DOHH2 (cell line): ENCODE measurements around the gene DGCR2.

ENCODE experiments used
- H3F3A ChIP-seq: fragments of 200-600 bp; sonication (generic), shearing (Covaris generic); 2 replicates; pipeline ENCODE4 v1.6.0; 2016; ENCODE audit warnings: antibody characterized with exemption, mild to moderate bottlenecking; ENCODE audit not compliant: control insufficient read depth, insufficient read depth
- H3K27ac ChIP-seq: fragments of 200-600 bp; sonication (generic); 2 replicates; pipeline ENCODE4 v1.5.1; 2014; ENCODE audit warnings: low read depth, mild to moderate bottlenecking, low read length, moderate library complexity
- H3K27me3 ChIP-seq: fragments of 200-600 bp; sonication (generic); 2 replicates; pipeline ENCODE4 v1.6.1; 2014; ENCODE audit warnings: mild to moderate bottlenecking, low read length, mixed read lengths; ENCODE audit not compliant: control insufficient read depth
- H3K36me3 ChIP-seq: fragments of 200-600 bp; sonication (generic); 2 replicates; pipeline ENCODE4 v1.6.1; 2014; ENCODE audit warnings: mild to moderate bottlenecking, low read length, moderate library complexity, mixed read lengths; ENCODE audit not compliant: control insufficient read depth
- H3K4me1 ChIP-seq: fragments of 200-600 bp; sonication (generic); 2 replicates; pipeline ENCODE4 v1.6.1; 2014; ENCODE audit warnings: mild to moderate bottlenecking, low read length, mixed read lengths; ENCODE audit not compliant: control insufficient read depth
- H3K4me2 ChIP-seq: fragments of 200-600 bp; sonication (generic); 2 replicates; pipeline ENCODE4 v1.6.0; 2014; ENCODE audit warnings: mild to moderate bottlenecking, low read length, moderate library complexity
- H3K4me3 ChIP-seq: fragments of 200-600 bp; sonication (generic); 2 replicates; pipeline ENCODE4 v1.5.1; 2014; ENCODE audit warnings: mild to moderate bottlenecking, low read length, mixed read lengths
- H3K79me2 ChIP-seq: fragments of 200-600 bp; sonication (generic); 2 replicates; pipeline ENCODE4 v1.6.1; 2014; ENCODE audit warnings: mild to moderate bottlenecking, low read length, mixed read lengths; ENCODE audit not compliant: control insufficient read depth
- H3K9me2 ChIP-seq: fragments of 200-600 bp; sonication (generic); replicated peaks from 2 replicates; pipeline ENCODE4 v1.6.1; 2014; ENCODE audit warnings: mild to moderate bottlenecking, low read length, mixed read lengths; ENCODE audit not compliant: control insufficient read depth
- H3K9me3 ChIP-seq: fragments of 200-600 bp; sonication (generic); 2 replicates; pipeline ENCODE4 v1.6.1; 2014; ENCODE audit warnings: antibody characterized with exemption, low read length, mixed read lengths; ENCODE audit not compliant: control insufficient read depth, insufficient read depth
- H4K20me1 ChIP-seq: fragments of 200-600 bp; sonication (generic); 2 replicates; pipeline ENCODE4 v1.6.0; 2014; ENCODE audit warnings: low read depth, mild to moderate bottlenecking, antibody characterized with exemption, low read length, moderate library complexity; ENCODE audit not compliant: control insufficient read depth, insufficient read depth
- EZH2phosphoT487 ChIP-seq: fragments of 200-600 bp; sonication (generic); IDR thresholded peaks from 2 replicates; pipeline ENCODE4 v1.6.1; 2017; ENCODE audit warnings: borderline replicate concordance, mild to moderate bottlenecking, antibody characterized with exemption, low read length, moderate library complexity, mixed read lengths
- TF ChIP-seq, protein P1 (sequence below): fragments of 200-600 bp; sonication (generic); IDR thresholded peaks from one replicate; pipeline ENCODE4 v1.5.1; 2014; ENCODE audit warnings: antibody characterized with exemption, mild to moderate bottlenecking, low read depth, low read length; ENCODE audit not compliant: poor library complexity, severe bottlenecking

Gene DGCR2

DNA sequence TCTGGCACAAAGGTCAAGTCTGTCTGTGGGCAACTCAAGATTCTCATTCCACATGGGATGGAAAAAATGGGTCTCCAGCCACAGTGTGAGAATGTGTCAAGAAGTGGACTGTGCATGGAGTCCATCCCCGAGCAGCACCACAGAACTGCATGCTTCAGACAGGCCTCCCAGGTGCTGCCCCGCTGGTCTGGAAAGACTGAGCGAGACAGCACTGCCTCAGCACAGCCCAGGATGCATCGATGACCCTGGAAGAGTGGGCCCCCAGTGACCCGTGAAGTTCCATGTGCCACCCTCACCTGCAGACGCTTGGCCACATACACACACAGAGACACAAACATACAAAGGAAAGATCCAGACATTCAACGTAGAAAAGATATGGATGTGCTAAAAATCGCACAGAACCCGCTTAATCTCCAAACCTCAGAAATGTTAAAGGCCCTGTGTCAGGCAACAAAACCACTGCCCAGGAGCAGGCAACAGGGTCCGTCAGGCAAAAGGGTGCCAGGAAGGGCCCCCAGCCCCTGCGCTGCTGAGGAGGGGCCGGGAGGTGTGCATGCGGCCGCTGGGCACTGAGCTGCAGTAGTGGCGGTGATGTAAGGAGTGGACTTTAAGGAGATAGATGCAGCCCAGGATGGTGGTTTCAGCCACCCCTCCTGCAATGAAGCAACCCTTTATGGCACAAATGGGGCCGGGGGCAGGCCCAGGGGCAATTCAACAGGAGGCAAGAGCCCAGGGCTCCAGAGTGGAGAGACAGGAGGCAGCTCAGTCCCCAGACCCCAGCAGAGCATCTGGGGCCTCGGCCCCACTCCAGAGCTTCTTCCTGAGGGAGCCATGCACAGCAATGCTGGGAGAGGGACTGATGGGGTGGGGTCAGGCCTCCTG lies 84.7 kb downstream of the DGCR2 start:
- Histone ChIP-seq H3K27ac (no peak overlapping the region), H3F3A (no peaks in the 10 kb centered on the region), H3K9me2 (no peaks in the 10 kb centered on the region), H3K4me2 (no peak overlapping the region), H3K9me3 (no peaks in the 10 kb centered on the region), H3K4me3 (no peak overlapping the region), H3K36me3 (peaks cover 10% of the 10 kb centered on the region; the same call in 1 of the 2 replicates), H3K79me2 (no peaks in the 10 kb centered on the region), H4K20me1 (0 out of 2 replicates have a peak, but pooled peaks cover 3% of the 10 kb centered on the region), H3K27me3 (no peaks in the 10 kb centered on the region), H3K4me1 (no peaks in the 10 kb centered on the region)
- TF ChIP-seq, protein P1, sequence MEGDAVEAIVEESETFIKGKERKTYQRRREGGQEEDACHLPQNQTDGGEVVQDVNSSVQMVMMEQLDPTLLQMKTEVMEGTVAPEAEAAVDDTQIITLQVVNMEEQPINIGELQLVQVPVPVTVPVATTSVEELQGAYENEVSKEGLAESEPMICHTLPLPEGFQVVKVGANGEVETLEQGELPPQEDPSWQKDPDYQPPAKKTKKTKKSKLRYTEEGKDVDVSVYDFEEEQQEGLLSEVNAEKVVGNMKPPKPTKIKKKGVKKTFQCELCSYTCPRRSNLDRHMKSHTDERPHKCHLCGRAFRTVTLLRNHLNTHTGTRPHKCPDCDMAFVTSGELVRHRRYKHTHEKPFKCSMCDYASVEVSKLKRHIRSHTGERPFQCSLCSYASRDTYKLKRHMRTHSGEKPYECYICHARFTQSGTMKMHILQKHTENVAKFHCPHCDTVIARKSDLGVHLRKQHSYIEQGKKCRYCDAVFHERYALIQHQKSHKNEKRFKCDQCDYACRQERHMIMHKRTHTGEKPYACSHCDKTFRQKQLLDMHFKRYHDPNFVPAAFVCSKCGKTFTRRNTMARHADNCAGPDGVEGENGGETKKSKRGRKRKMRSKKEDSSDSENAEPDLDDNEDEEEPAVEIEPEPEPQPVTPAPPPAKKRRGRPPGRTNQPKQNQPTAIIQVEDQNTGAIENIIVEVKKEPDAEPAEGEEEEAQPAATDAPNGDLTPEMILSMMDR = no peak
- TF ChIP-seq EZH2phosphoT487 = no peak

- Histone ChIP-seq H3K4me1 (no peaks in the 10 kb centered on the region), H3K27me3 (no peaks in the 10 kb centered on the region), H3K4me2 (no peak overlapping the region), H3K9me2 (no peaks in the 10 kb centered on the region), H3K36me3 (peaks cover 6% of the 10 kb centered on the region; the same call in 1 of the 2 replicates), H3K4me3 (no peak overlapping the region), H3K79me2 (no peaks in the 10 kb centered on the region), H3F3A (no peaks in the 10 kb centered on the region), H4K20me1 (0 out of 2 replicates have a peak, but pooled peaks cover 3% of the 10 kb centered on the region), H3K27ac (no peak overlapping the region), H3K9me3 (no peaks in the 10 kb centered on the region)
- TF ChIP-seq, protein P1 = no peak
- TF ChIP-seq EZH2phosphoT487 = no peak
These were observed 85.5 kb downstream of the DGCR2 start for GRCh38 chr22:19036523-19037273.

DNA sequence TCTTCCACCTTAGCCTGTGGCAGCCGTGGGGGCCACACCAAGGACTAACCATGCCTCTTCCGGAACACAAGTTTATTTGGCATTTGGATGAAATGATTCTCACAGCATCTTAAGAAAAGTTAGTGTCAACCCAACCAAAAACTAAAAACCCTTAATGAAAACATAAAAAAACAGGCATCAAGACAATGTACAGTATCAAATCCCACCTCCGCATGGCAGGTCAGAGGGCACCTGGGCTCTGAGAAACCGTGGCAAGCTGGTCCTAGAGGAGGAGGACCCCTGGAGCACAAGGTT lies 86.0 kb downstream of the DGCR2 start:
- peaks cover under 1% of the 10 kb centered on the region; the same call in 1 of the 2 replicates for H3K36me3 ChIP-seq
- no peak for TF ChIP-seq EZH2phosphoT487
- TF ChIP-seq, protein P1 = no peak
- H3K27ac ChIP-seq = no peak overlapping the region
- H3F3A ChIP-seq = no peaks in the 10 kb centered on the region
- no peak overlapping the region for H3K4me2 ChIP-seq
- no peak overlapping the region for H3K4me3 ChIP-seq
- no peaks in the 10 kb centered on the region for H3K9me3 ChIP-seq
- H3K9me2 ChIP-seq = no peaks in the 10 kb centered on the region
- H3K27me3 ChIP-seq = no peaks in the 10 kb centered on the region
- 0 out of 2 replicates have a peak, but pooled peaks cover 3% of the 10 kb centered on the region for H4K20me1 ChIP-seq
- H3K4me1 ChIP-seq = no peaks in the 10 kb centered on the region
- H3K79me2 ChIP-seq = no peaks in the 10 kb centered on the region
